ENCODE measurements around the gene SHROOM2.

The SHROOM2 gene

GRCh38 chrX:9947131-9947794 lies 161.0 kb downstream of the SHROOM2 start:
- H2AFZ ChIP-seq (ENCODE audit: low read depth, low read length) = no peak overlapping the region
- peaks cover 0 to 2% of the 10 kb centered on the region in 2 experiments for H3K27me3 ChIP-seq (ENCODE audit: control insufficient read depth in 1 of 2, insufficient read depth in 1 of 2, low read length in 2 of 2)
- H2BK5ac ChIP-seq (ENCODE audit: low read depth, low read length, poor library complexity, severe bottlenecking) = no peak overlapping the region
- WGBS = 95% methylated on average over 6 of the region's 10 CpGs
- no peak overlapping the region for H3K4me3 ChIP-seq (ENCODE audit: insufficient read depth in 1 of 2, low read depth in 1 of 2, low read length in 2 of 2)
- H3K79me1 ChIP-seq (replicated peaks; ENCODE audit: low read length, poor library complexity, severe bottlenecking) = peaks cover 15% of the 10 kb centered on the region
- no peak for DNase-seq
- H4K91ac ChIP-seq (ENCODE audit: low read length) = no peak overlapping the region
- no peak overlapping the region for H3K14ac ChIP-seq (ENCODE audit: low read length in 2 of 2)
- H3K23ac ChIP-seq (ENCODE audit: low read length in 2 of 2) = no peak overlapping the region
- no peak overlapping the region for H3K18ac ChIP-seq (ENCODE audit: low read depth in 1 of 2, low read length in 2 of 2)
- no peak overlapping the region for H4K8ac ChIP-seq (ENCODE audit: low read length)
- H3K9me3 ChIP-seq (ENCODE audit: control insufficient read depth, low read length) = peaks cover 6% of the 10 kb centered on the region
- no peak overlapping the region for H2BK15ac ChIP-seq (ENCODE audit: low read depth, poor library complexity, severe bottlenecking)
- peaks cover 0 to 52% of the 10 kb centered on the region in 2 experiments for H3K36me3 ChIP-seq (ENCODE audit: control insufficient read depth in 1 of 2, insufficient read depth in 2 of 2, low read depth in 1 of 2, low read length in 2 of 2)
- H3K27ac ChIP-seq (ENCODE audit: low read length, poor library complexity, severe bottlenecking) = no peak overlapping the region
- H3K4me2 ChIP-seq (ENCODE audit: low read length, poor library complexity, severe bottlenecking) = no peak overlapping the region
- H3K4ac ChIP-seq (ENCODE audit: low read depth in 1 of 2, low read length in 2 of 2) = no peak overlapping the region
- no peak overlapping the region for H3K9ac ChIP-seq (ENCODE audit: low read length)
- H2BK12ac ChIP-seq (ENCODE audit: low read length in 2 of 2) = no peak overlapping the region
- H2AK5ac ChIP-seq (ENCODE audit: low read length, severe bottlenecking) = no peak overlapping the region
- no peak overlapping the region for H2BK120ac ChIP-seq (ENCODE audit: low read depth, low read length)
- H3K4me1 ChIP-seq (ENCODE audit: control insufficient read depth, insufficient read depth, low read depth, low read length) = peaks cover 1% of the 10 kb centered on the region

DNA sequence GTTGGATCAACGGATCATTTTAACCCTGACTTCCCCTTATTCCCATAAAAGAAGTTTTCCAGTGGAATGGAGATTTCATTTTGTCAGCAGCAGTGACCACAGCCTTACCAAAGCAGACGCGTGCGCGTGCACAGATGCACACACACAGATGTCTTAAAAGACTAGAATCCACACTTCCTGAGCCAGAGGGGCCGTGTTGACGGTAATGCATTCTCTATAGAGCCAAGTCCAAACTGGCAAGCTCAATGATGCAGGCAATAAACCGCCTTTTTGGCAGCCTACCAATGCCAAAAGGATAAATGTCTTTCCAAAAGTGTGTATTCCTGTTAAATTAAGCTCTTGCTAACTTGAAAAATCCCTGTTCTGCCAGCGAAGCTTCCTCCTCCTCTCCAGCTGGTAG lies 162.2 kb downstream of the SHROOM2 start:
- no peak overlapping the region for H2BK12ac ChIP-seq (ENCODE audit: low read length in 2 of 2)
- no peak overlapping the region for H4K8ac ChIP-seq (ENCODE audit: low read length)
- H2BK5ac ChIP-seq (ENCODE audit: low read depth, low read length, poor library complexity, severe bottlenecking) = no peak overlapping the region
- H3K36me3 ChIP-seq (ENCODE audit: control insufficient read depth in 1 of 2, insufficient read depth in 2 of 2, low read depth in 1 of 2, low read length in 2 of 2) = peaks cover 0 to 48% of the 10 kb centered on the region in 2 experiments
- H2AFZ ChIP-seq (ENCODE audit: low read depth, low read length) = no peak overlapping the region
- 97% methylated on average over 9 of the region's 9 CpGs for WGBS
- no peak overlapping the region for H3K4ac ChIP-seq (ENCODE audit: low read depth in 1 of 2, low read length in 2 of 2)
- peaks cover 6% of the 10 kb centered on the region for H3K9me3 ChIP-seq (ENCODE audit: control insufficient read depth, low read length)
- peaks cover 1% of the 10 kb centered on the region for H3K4me1 ChIP-seq (ENCODE audit: control insufficient read depth, insufficient read depth, low read depth, low read length)
- no peak overlapping the region for H2BK15ac ChIP-seq (ENCODE audit: low read depth, poor library complexity, severe bottlenecking)
- H3K27me3 ChIP-seq (ENCODE audit: control insufficient read depth in 1 of 2, insufficient read depth in 1 of 2, low read length in 2 of 2) = peaks cover 0 to 2% of the 10 kb centered on the region in 2 experiments
- no peak overlapping the region for H2AK5ac ChIP-seq (ENCODE audit: low read length, severe bottlenecking)
- H3K9ac ChIP-seq (ENCODE audit: low read length) = no peak overlapping the region
- no peak for DNase-seq
- H3K18ac ChIP-seq (ENCODE audit: low read depth in 1 of 2, low read length in 2 of 2) = no peak overlapping the region
- peaks cover 15% of the 10 kb centered on the region for H3K79me1 ChIP-seq (replicated peaks; ENCODE audit: low read length, poor library complexity, severe bottlenecking)
- no peak overlapping the region for H3K27ac ChIP-seq (ENCODE audit: low read length, poor library complexity, severe bottlenecking)
- H3K14ac ChIP-seq (ENCODE audit: low read length in 2 of 2) = no peak overlapping the region
- H3K4me3 ChIP-seq (ENCODE audit: insufficient read depth in 1 of 2, low read depth in 1 of 2, low read length in 2 of 2) = no peak overlapping the region
- H3K4me2 ChIP-seq (ENCODE audit: low read length, poor library complexity, severe bottlenecking) = no peak overlapping the region
- no peak overlapping the region for H2BK120ac ChIP-seq (ENCODE audit: low read depth, low read length)
- H4K91ac ChIP-seq (ENCODE audit: low read length) = no peak overlapping the region
- no peak overlapping the region for H3K23ac ChIP-seq (ENCODE audit: low read length in 2 of 2)

DNA sequence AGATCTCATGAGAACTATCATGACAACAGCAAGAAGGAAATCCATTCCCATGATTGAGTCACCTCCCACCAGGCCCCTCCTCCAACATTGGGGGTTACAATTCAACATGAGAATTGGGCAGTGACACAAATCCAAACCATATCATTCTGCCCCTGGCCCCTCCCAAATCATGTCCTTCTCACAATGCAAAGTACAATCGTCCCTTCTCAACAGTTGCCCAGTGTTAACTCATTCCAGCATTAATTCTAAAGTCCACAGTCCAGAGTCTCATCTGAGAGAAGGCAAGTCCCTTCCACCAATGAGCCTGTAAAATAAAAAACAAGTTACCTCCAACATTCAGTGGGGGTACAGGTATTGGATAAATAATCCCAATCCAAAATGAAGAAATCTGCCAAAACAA lies 166.1 kb downstream of the SHROOM2 start:
- Histone ChIP-seq H3K9me3 (ENCODE audit: control insufficient read depth, low read length) (peaks cover 6% of the 10 kb centered on the region), H3K4ac (ENCODE audit: low read depth in 1 of 2, low read length in 2 of 2) (no peak overlapping the region), H4K91ac (ENCODE audit: low read length) (no peak overlapping the region), H2AFZ (ENCODE audit: low read depth, low read length) (no peak overlapping the region), H2BK5ac (ENCODE audit: low read depth, low read length, poor library complexity, severe bottlenecking) (no peak overlapping the region), H3K23ac (ENCODE audit: low read length in 2 of 2) (no peak overlapping the region), H3K4me3 (ENCODE audit: insufficient read depth in 1 of 2, low read depth in 1 of 2, low read length in 2 of 2) (no peak overlapping the region), H3K27ac (ENCODE audit: low read length, poor library complexity, severe bottlenecking) (no peak overlapping the region), H2AK5ac (ENCODE audit: low read length, severe bottlenecking) (no peak overlapping the region), H3K36me3 (ENCODE audit: control insufficient read depth in 1 of 2, insufficient read depth in 2 of 2, low read depth in 1 of 2, low read length in 2 of 2) (peaks cover 0 to 21% of the 10 kb centered on the region in 2 experiments), H2BK15ac (ENCODE audit: low read depth, poor library complexity, severe bottlenecking) (no peak overlapping the region), H3K4me2 (ENCODE audit: low read length, poor library complexity, severe bottlenecking) (no peak overlapping the region), H3K27me3 (ENCODE audit: control insufficient read depth in 1 of 2, insufficient read depth in 1 of 2, low read length in 2 of 2) (peaks cover 0 to 2% of the 10 kb centered on the region in 2 experiments), H3K18ac (ENCODE audit: low read depth in 1 of 2, low read length in 2 of 2) (no peak overlapping the region), H2BK12ac (ENCODE audit: low read length in 2 of 2) (no peak overlapping the region), H3K79me1 (replicated peaks; ENCODE audit: low read length, poor library complexity, severe bottlenecking) (peaks cover 5% of the 10 kb centered on the region), H3K9ac (ENCODE audit: low read length) (no peak overlapping the region), H4K8ac (ENCODE audit: low read length) (no peak overlapping the region), H3K4me1 (ENCODE audit: control insufficient read depth, insufficient read depth, low read depth, low read length) (no peaks in the 10 kb centered on the region), H2BK120ac (ENCODE audit: low read depth, low read length) (no peak overlapping the region), H3K14ac (ENCODE audit: low read length in 2 of 2) (no peak overlapping the region)
- WGBS = 100% methylated on average over 1 of the region's 1 CpG
- DNase-seq = no peak

GRCh38 chrX:9953396-9953795 lies 167.2 kb downstream of the SHROOM2 start:
- H3K14ac ChIP-seq (ENCODE audit: low read length in 2 of 2) = no peak overlapping the region
- H3K9me3 ChIP-seq (ENCODE audit: control insufficient read depth, low read length) = peaks cover 3% of the 10 kb centered on the region
- H2BK120ac ChIP-seq (ENCODE audit: low read depth, low read length) = no peak overlapping the region
- peaks cover 0 to 19% of the 10 kb centered on the region in 2 experiments for H3K36me3 ChIP-seq (ENCODE audit: control insufficient read depth in 1 of 2, insufficient read depth in 2 of 2, low read depth in 1 of 2, low read length in 2 of 2)
- H3K4ac ChIP-seq (ENCODE audit: low read depth in 1 of 2, low read length in 2 of 2) = no peak overlapping the region
- no peak overlapping the region for H3K23ac ChIP-seq (ENCODE audit: low read length in 2 of 2)
- no peak overlapping the region for H3K18ac ChIP-seq (ENCODE audit: low read depth in 1 of 2, low read length in 2 of 2)
- H3K27me3 ChIP-seq (ENCODE audit: control insufficient read depth in 1 of 2, insufficient read depth in 1 of 2, low read length in 2 of 2) = no peaks in the 10 kb centered on the region
- H3K4me3 ChIP-seq (ENCODE audit: insufficient read depth in 1 of 2, low read depth in 1 of 2, low read length in 2 of 2) = no peak overlapping the region
- no peak overlapping the region for H4K91ac ChIP-seq (ENCODE audit: low read length)
- H2AFZ ChIP-seq (ENCODE audit: low read depth, low read length) = no peak overlapping the region
- H3K4me1 ChIP-seq (ENCODE audit: control insufficient read depth, insufficient read depth, low read depth, low read length) = no peaks in the 10 kb centered on the region
- no peak overlapping the region for H4K8ac ChIP-seq (ENCODE audit: low read length)
- no peak overlapping the region for H3K27ac ChIP-seq (ENCODE audit: low read length, poor library complexity, severe bottlenecking)
- H3K79me1 ChIP-seq (replicated peaks; ENCODE audit: low read length, poor library complexity, severe bottlenecking) = peaks cover 5% of the 10 kb centered on the region
- no peak overlapping the region for H3K4me2 ChIP-seq (ENCODE audit: low read length, poor library complexity, severe bottlenecking)
- no peak overlapping the region for H3K9ac ChIP-seq (ENCODE audit: low read length)
- H2BK12ac ChIP-seq (ENCODE audit: low read length in 2 of 2) = no peak overlapping the region
- no peak overlapping the region for H2BK15ac ChIP-seq (ENCODE audit: low read depth, poor library complexity, severe bottlenecking)
- no peak for DNase-seq
- H2AK5ac ChIP-seq (ENCODE audit: low read length, severe bottlenecking) = no peak overlapping the region
- no peak overlapping the region for H2BK5ac ChIP-seq (ENCODE audit: low read depth, low read length, poor library complexity, severe bottlenecking)
- 95% methylated on average over 2 of the region's 2 CpGs for WGBS

All from mesenchymal stem cell (in vitro differentiated cells and primary cell).